GM12872 (cell line): Measurements from ENCODE around the gene FAM20C.

Experiments
- CTCF ChIP-seq: IDR thresholded peaks from 3 replicates; pipeline ENCODE4 v1.5.1; 2011; ENCODE audit warnings: low read depth, mild to moderate bottlenecking, low read length, moderate library complexity; ENCODE audit not compliant: insufficient read depth

The FAM20C gene

GRCh38 chr7:226281-226895 is 34.0 kb downstream of the FAM20C start:
- no peak for TF ChIP-seq CTCF

- TF ChIP-seq CTCF, result no peak
Measured at GRCh38 chr7:227926-228325, 35.6 kb downstream of the FAM20C start.

- no peak for TF ChIP-seq CTCF
Measured at GRCh38 chr7:228610-229009, 36.2 kb downstream of the FAM20C start.

GRCh38 chr7:229184-229964 is 37.0 kb downstream of the FAM20C start:
- TF ChIP-seq CTCF, result no peak

- no peak for TF ChIP-seq CTCF
Measured at GRCh38 chr7:230274-230673, 37.9 kb downstream of the FAM20C start.

GRCh38 chr7:231030-231857 is 38.9 kb downstream of the FAM20C start:
- no peak for TF ChIP-seq CTCF

- no peak for TF ChIP-seq CTCF
Measured at GRCh38 chr7:231858-232246, 39.5 kb downstream of the FAM20C start.
